GM18951 (cell line): ENCODE results near the gene HIGD1B.

ENCODE experiments used
- POLR2A ChIP-seq: IDR thresholded peaks from 4 replicates; pipeline ENCODE4 v1.6.1; 2011; ENCODE audit warnings: mild to moderate bottlenecking; ENCODE audit not compliant: insufficient read length, insufficient read depth; ENCODE audit errors: extremely low read depth
- in situ Hi-C: fragments of 300-500 bp; cut with MboI; formaldehyde crosslinking; loops from one replicate; pipeline ENCODE4 v1.12.0; 2022; ENCODE audit warnings: low sequenced_read_pairs, mixed read lengths, inconsistent platforms; ENCODE audit not compliant: unreplicated experiment

The HIGD1B gene

DNA sequence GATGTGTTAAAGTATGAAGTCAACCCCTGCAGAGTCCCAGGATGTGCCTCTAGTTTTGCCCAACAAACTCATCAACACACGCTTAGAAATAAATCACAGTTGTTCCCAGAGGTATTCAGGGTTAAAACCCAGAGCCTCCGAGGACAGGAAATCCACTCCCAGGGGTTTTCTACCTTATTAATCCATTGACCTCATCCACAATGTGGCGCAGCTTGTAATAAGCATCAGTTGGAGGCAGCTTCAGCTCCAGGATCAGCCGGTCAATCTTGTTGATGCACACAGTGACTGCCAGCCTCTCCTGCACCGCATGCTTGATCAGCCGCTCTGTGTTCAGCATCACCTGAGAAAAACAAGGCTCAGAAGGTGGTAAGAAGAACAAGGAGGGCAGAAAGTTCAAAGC is 28.1 kb downstream of the HIGD1B start:
- in situ Hi-C loops = no loop called here
- TF ChIP-seq POLR2A = no peak

DNA sequence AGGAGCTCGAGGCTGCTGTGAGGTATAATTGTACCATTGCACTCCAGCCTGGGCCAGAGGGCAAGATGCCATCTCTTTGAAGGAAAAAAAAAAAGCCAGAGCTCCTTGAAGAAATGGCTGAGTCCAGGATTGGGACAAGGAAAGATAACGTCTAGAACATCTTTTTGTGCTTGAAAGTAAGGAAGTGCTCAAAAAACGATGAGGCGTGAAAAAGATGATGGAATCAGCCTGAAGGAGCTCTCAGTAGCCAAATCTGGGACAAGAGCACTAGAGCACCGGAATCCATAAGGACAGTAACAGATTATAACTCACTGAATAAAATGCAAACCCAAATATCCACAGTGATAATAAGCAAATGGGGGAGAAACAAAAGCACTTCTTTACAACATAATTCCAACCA is 29.4 kb downstream of the HIGD1B start:
- no peak for TF ChIP-seq POLR2A
- in situ Hi-C loops = no loop called here

DNA sequence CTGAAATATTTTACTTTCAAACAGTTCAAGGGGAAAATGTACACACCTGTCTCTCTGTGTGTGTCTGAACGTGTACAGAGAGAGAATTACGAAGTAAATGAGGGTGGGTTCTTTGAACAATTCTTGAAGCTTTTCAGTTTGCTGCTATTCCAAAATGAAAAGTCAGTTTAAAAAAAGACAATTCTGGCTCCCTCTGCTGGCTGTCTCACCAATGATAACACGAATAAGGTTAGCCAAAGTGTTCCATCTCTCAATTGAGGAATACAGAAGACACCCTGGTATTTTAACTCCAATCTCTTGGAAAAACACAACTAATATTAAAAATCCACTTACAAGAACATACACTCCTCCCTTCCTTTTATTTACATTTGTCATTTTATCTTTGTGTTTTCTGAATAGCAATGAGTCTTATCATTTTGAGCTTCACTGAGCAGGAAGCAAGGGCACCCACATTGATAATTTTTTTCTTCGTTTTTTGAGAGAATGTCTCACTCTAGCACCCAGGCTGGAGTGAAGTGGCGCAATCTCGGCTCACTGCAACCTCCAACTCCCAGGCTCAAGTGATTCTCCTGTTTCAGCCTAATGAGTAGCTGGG is 31.0 kb downstream of the HIGD1B start:
- TF ChIP-seq POLR2A = no peak
- in situ Hi-C loops = no loop called here

GRCh38 chr17:44879376-44879775 is 31.7 kb downstream of the HIGD1B start:
- in situ Hi-C loops = no loop called here
- TF ChIP-seq POLR2A = no peak

GRCh38 chr17:44880062-44880461 is 32.4 kb downstream of the HIGD1B start:
- in situ Hi-C loops = no loop called here
- no peak for TF ChIP-seq POLR2A

DNA sequence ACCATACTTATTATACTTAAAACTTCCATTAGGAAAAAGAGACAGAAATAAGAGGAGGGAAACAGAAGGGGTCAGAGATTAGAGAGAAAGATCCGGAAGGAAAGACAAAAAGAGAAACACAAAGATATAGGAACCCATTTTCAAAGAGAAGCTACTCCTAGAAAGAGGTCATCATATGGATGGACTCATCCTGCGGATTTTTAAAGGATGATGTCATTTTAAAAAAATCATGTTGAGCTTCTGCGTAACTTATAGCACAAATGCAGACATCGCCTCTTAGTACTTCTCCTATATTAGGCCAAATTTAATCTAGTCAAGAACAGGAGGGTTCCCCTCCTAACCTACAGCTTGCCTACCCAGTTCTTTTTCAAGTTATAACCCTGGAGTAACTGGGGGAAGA is 33.5 kb downstream of the HIGD1B start:
- in situ Hi-C loops = no loop called here

GRCh38 chr17:44884941-44885340 is 37.3 kb downstream of the HIGD1B start:
- in situ Hi-C loops = no loop called here
- TF ChIP-seq POLR2A = no peak

More for the DNA sequence above, 33.5 kb downstream of the HIGD1B start:
- no peak for TF ChIP-seq POLR2A

DNA sequence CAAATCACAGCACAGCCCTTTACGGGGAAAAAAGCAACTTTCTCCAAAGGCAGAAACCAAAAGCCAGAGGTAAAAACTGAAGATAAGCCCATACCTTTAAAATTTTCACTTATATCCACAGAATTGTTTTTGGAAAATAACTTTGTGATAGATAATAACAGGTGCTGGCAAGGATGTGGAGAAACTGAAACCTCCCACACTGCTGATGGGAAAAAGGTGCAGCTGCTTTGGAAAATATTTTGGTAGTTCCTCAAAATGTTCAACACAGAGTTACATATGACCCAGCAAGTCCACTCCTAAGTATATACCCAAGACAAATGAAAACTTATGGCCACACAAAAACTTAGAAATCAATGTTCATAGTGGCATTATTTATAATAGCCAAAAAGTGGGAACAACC is 39.3 kb downstream of the HIGD1B start:
- TF ChIP-seq POLR2A = no peak
- in situ Hi-C loops = no loop called here

- no peak for TF ChIP-seq POLR2A
- in situ Hi-C loops = no loop called here
Measured at GRCh38 chr17:44887971-44888954, 40.6 kb downstream of the HIGD1B start.

GRCh38 chr17:44889003-44889402 is 41.3 kb downstream of the HIGD1B start:
- in situ Hi-C loops = no loop called here
- no peak for TF ChIP-seq POLR2A

GRCh38 chr17:44892250-44892649 is 44.6 kb downstream of the HIGD1B start:
- in situ Hi-C loops = no loop called here
- TF ChIP-seq POLR2A = no peak

DNA sequence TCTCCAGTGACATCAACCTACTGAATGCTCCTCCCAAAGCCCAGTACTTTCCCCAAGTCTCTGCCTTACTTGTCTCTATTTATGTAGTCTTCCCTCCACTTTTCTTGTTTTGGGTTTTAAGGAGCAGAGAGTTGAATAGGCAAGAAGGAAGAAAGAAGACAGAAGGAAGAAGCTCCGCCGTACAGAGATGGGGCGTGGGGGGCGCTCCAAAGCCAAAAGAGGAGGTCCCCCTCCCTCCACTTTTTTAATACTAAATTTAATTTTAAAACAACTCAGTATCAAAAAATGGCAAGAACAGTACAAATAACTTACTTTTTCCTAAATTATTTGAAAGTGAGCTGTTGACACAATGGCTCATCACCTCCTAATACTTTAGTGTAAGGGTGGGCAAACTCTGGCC is 47.0 kb downstream of the HIGD1B start:
- TF ChIP-seq POLR2A = no peak
- in situ Hi-C loops = no loop called here

DNA sequence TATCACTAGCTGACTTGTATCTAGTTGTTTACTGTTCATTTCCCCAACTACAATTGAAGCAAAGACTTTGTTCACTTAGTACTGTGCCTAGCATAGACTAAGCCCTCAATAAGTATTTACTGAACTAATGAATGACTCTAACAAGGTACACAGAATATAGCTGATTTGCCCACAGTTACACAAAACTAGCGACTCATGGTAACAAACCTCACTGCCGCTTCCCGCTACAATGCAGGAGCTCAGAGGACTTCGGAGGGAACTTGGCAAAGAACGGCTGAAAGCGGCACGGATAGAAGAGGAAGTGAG is 51.0 kb downstream of the HIGD1B start:
- in situ Hi-C loops = no loop called here
- TF ChIP-seq POLR2A = no peak
